K562 (cell line): ENCODE results near the gene PRM3.

Experiments
- BRCA1 ChIP-seq, 2 experiments: fragments of 450-650 bp in 1 of 2; sonication (generic) in 1 of 2; formaldehyde crosslinking in 1 of 2; IDR thresholded peaks; 2 replicates each; pipeline versions ENCODE4 v1.5.0 to v1.6.1; 2017 to 2020; ENCODE audit warnings: mild to moderate bottlenecking in 1 of 2, missing genetic modification reagents in 1 of 2
- CHD2 ChIP-seq: IDR thresholded peaks from 2 replicates; pipeline ENCODE4 v1.6.1; 2011; ENCODE audit warnings: low read depth, low read length
- CREB1 ChIP-seq, 2 experiments: sonication (generic) in 1 of 2; formaldehyde crosslinking in 1 of 2; IDR thresholded peaks; 2 replicates each; pipeline versions ENCODE4 v1.6.1 to v1.8.0; 2012 to 2022; ENCODE audit warnings: inconsistent platforms in 1 of 2, mild to moderate bottlenecking in 1 of 2, missing genetic modification reagents in 1 of 2, moderate library complexity in 1 of 2
- HDAC6 ChIP-seq: IDR thresholded peaks from 2 replicates; pipeline ENCODE4 v1.6.1; 2012; ENCODE audit warnings: low read depth, mild to moderate bottlenecking, control low read depth, inconsistent platforms, low read length, moderate library complexity
- HNRNPK ChIP-seq: fragments of 200-400 bp; formaldehyde crosslinking; IDR thresholded peaks from one replicate; pipeline ENCODE4 v1.6.1; 2018; ENCODE audit warnings: mild to moderate bottlenecking, low read depth, low read length; ENCODE audit not compliant: poor library complexity, severe bottlenecking
- MEF2A ChIP-seq: IDR thresholded peaks from 2 replicates; pipeline ENCODE4 v1.6.1; 2011; ENCODE audit warnings: low read depth, mild to moderate bottlenecking, low read length, moderate library complexity; ENCODE audit not compliant: control insufficient read depth
- MTF1 ChIP-seq: fragments of 250-450 bp; sonication (Bioruptor Pico); IDR thresholded peaks from 2 replicates; pipeline ENCODE4 v1.9.0; 2021; ENCODE audit warnings: moderate library complexity, mild to moderate bottlenecking, inconsistent platforms, borderline replicate concordance
- MYC ChIP-seq, 2 experiments: fragments of 250-450 bp in 1 of 2; sonication (Bioruptor Pico) in 1 of 2; IDR thresholded peaks; 2 replicates each; pipeline versions ENCODE4 v1.5.1 to v1.6.1; 2012 to 2021; ENCODE audit warnings: low read depth in 2 of 2, borderline replicate concordance in 1 of 2, improper control_type of control experiment in 1 of 2, low read length in 1 of 2, mild to moderate bottlenecking in 1 of 2, moderate library complexity in 1 of 2
- ZNF274 ChIP-seq: IDR thresholded peaks from 2 replicates; pipeline ENCODE4 v1.6.1; 2011; ENCODE audit warnings: low read depth, mild to moderate bottlenecking, low read length, moderate library complexity, borderline replicate concordance
- TF ChIP-seq, protein P1 (sequence below): sonication (generic); formaldehyde crosslinking; IDR thresholded peaks from 2 replicates; pipeline ENCODE4 v1.8.0; 2022; ENCODE audit warnings: mild to moderate bottlenecking, low read depth, missing genetic modification reagents
- TF ChIP-seq, protein P2 (sequence below): sonication (generic); formaldehyde crosslinking; IDR thresholded peaks from 2 replicates; pipeline ENCODE4 v1.8.1; 2022; ENCODE audit warnings: missing genetic modification reagents

DNA sequence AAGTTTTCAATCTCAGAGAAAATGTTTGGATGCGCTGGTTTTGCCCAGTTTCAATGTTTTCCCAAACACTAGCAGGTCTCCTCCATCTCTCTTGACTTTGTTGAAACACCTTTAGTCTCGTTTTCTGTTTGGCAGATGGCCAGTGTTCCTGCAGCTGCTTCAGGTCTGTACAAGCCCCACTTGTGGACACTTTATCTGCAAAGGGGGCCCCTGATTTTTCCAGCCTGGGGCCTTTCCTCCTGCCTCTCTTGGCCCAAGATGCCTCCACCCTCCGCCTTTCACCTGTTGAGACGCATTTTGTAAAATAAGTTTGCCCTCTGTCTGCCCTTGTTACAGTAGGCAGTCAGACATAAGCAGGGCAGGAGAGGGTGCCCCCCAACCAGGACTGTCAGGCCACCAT is 29.5 kb upstream of the PRM3 start:
- TF ChIP-seq CHD2 (no peak), HNRNPK (no peak), MEF2A (no peak), ZNF274 (no peak), BRCA1 (IDR thresholded peaks at IDR 0.05) (no peak), BRCA1 (CRISPR knock-in tag; IDR thresholded peaks at IDR 0.05) (no peak), MTF1 (CRISPR knock-in tag) (no peak), HDAC6 (no peak), MYC (IDR thresholded peaks at IDR 0.05; ENCODE audit: low read depth, low read length) (no peak), MYC (CRISPR knock-in tag; IDR thresholded peaks at IDR 0.05; ENCODE audit: borderline replicate concordance, low read depth) (no peak), CREB1 (IDR thresholded peaks at IDR 0.05) (no peak), CREB1 (CRISPR knock-in tag; IDR thresholded peaks at IDR 0.05) (no peak)
- TF ChIP-seq, protein P1, sequence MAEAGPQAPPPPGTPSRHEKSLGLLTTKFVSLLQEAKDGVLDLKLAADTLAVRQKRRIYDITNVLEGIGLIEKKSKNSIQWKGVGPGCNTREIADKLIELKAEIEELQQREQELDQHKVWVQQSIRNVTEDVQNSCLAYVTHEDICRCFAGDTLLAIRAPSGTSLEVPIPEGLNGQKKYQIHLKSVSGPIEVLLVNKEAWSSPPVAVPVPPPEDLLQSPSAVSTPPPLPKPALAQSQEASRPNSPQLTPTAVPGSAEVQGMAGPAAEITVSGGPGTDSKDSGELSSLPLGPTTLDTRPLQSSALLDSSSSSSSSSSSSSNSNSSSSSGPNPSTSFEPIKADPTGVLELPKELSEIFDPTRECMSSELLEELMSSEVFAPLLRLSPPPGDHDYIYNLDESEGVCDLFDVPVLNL (CRISPR knock-in tag) = no peak
- TF ChIP-seq, protein P2, sequence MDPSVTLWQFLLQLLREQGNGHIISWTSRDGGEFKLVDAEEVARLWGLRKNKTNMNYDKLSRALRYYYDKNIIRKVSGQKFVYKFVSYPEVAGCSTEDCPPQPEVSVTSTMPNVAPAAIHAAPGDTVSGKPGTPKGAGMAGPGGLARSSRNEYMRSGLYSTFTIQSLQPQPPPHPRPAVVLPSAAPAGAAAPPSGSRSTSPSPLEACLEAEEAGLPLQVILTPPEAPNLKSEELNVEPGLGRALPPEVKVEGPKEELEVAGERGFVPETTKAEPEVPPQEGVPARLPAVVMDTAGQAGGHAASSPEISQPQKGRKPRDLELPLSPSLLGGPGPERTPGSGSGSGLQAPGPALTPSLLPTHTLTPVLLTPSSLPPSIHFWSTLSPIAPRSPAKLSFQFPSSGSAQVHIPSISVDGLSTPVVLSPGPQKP (CRISPR knock-in tag) = no peak
